IMR-90 (cell line): ENCODE results near the gene OAS3. TPM values are rescaled to one million over a fixed set of nuclear protein-coding genes. Genes with fewer than 3 reads are reported as not detected.
"Not testable (repeated sequence)": the region's sequence is repeated elsewhere in the genome, so short reads cannot be mapped to it uniquely, and the experiment has no call there.

Source experiments
- ATAC-seq: fragments of 200-7000 bp; cut with Tn5 transposase; 2 replicates; pipeline ENCODE4 v1.9.1; 2020; ENCODE audit warnings: low read depth, mild to moderate bottlenecking, moderate library complexity
- BruUV-seq: library from RNA; stranded (reverse); fragments of 400-500 nt; replicated peaks from 2 replicates; lab custom pipeline; 2021; lab: Mats Ljungman, UMichigan
- CTCF ChIA-PET: fragments of 300-600 bp; formaldehyde crosslinking; extraction: SDS; loops from one replicate; lab custom pipeline; 2021; ENCODE audit warnings: antibody characterized with exemption; lab: Yijun Ruan, JAX
- POLR2A ChIA-PET: fragments of 300-600 bp; sonication (Branson Sonifier 250); formaldehyde crosslinking; loops from one replicate; lab custom pipeline; 2022; ENCODE audit warnings: antibody characterized with exemption; ENCODE audit not compliant: unreplicated experiment; lab: Charles Lee
- DNase-seq: peaks from one replicate; pipeline ENCODE4 v3.0.0; 2013
- H2AFZ ChIP-seq: replicated peaks from 2 replicates; pipeline ENCODE3; 2013; ENCODE audit warnings: low read length, mild to moderate bottlenecking; ENCODE audit not compliant: poor library complexity
- H2AK5ac ChIP-seq: 2 replicates; pipeline ENCODE4 v1.6.1; 2013; ENCODE audit warnings: low read depth, low read length, inconsistent platforms
- H2AK9ac ChIP-seq: replicated peaks from 2 replicates; pipeline ENCODE3; 2013; ENCODE audit warnings: mild to moderate bottlenecking, low read depth, low read length, moderate library complexity; ENCODE audit not compliant: poor library complexity
- H2BK120ac ChIP-seq: 2 replicates; pipeline ENCODE4 v1.6.1; 2013; ENCODE audit warnings: low read depth, low read length, inconsistent platforms
- H2BK15ac ChIP-seq: 3 replicates; pipeline ENCODE4 v1.6.1; 2013; ENCODE audit warnings: low read depth, low read length, inconsistent platforms
- H2BK20ac ChIP-seq: 2 replicates; pipeline ENCODE4 v1.6.1; 2013; ENCODE audit warnings: low read depth, mild to moderate bottlenecking, inconsistent platforms, low read length, moderate library complexity
- H2BK5ac ChIP-seq: 2 replicates; pipeline ENCODE4 v1.6.1; 2013; ENCODE audit warnings: mild to moderate bottlenecking, low read depth, low read length, inconsistent platforms; ENCODE audit not compliant: poor library complexity, severe bottlenecking
- H3K14ac ChIP-seq: replicated peaks from 2 replicates; pipeline ENCODE4 v1.6.1; 2013; ENCODE audit warnings: low read depth, low read length, inconsistent platforms
- H3K18ac ChIP-seq: 2 replicates; pipeline ENCODE4 v1.6.1; 2013; ENCODE audit warnings: low read depth, low read length, control low read depth
- H3K23ac ChIP-seq: 2 replicates; pipeline ENCODE4 v1.6.1; 2013; ENCODE audit warnings: low read depth, low read length, inconsistent platforms
- H3K27ac ChIP-seq: 2 replicates; pipeline ENCODE4 v1.5.1; 2013; ENCODE audit warnings: mild to moderate bottlenecking, control low read depth, low read length; ENCODE audit not compliant: insufficient read depth
- H3K27me3 ChIP-seq: 2 replicates; pipeline ENCODE4 v1.6.1; 2013; ENCODE audit warnings: low read length; ENCODE audit not compliant: control insufficient read depth, insufficient read depth
- H3K36me3 ChIP-seq: 2 replicates; pipeline ENCODE4 v1.6.1; 2013; ENCODE audit warnings: low read length, mixed read lengths; ENCODE audit not compliant: control insufficient read depth, insufficient read depth
- H3K4ac ChIP-seq: 2 replicates; pipeline ENCODE4 v1.6.1; 2013; ENCODE audit warnings: low read depth, low read length, inconsistent platforms
- H3K4me1 ChIP-seq: 2 replicates; pipeline ENCODE4 v1.6.1; 2013; ENCODE audit warnings: low read length, mixed read lengths; ENCODE audit not compliant: control insufficient read depth, insufficient read depth
- H3K4me2 ChIP-seq: 2 replicates; pipeline ENCODE4 v1.6.1; 2013; ENCODE audit warnings: low read depth, mild to moderate bottlenecking, control low read depth, low read length, moderate library complexity
- H3K4me3 ChIP-seq: 2 replicates; pipeline ENCODE4 v1.5.1; 2013; ENCODE audit warnings: low read depth, mild to moderate bottlenecking, control low read depth, low read length, moderate library complexity; ENCODE audit not compliant: insufficient read depth
- H3K56ac ChIP-seq: 2 replicates; pipeline ENCODE4 v1.6.1; 2013; ENCODE audit warnings: low read length, inconsistent platforms; ENCODE audit not compliant: insufficient read depth; ENCODE audit errors: extremely low read depth
- H3K79me1 ChIP-seq, 2 experiments: 2 replicates each; pipeline ENCODE4 v1.6.1; 2013; ENCODE audit warnings: low read length in 2 of 2, inconsistent platforms in 1 of 2, low read depth in 1 of 2
- H3K9ac ChIP-seq: 2 replicates; pipeline ENCODE4 v1.6.1; 2013; ENCODE audit warnings: low read depth, low read length, control low read depth
- H3K9me1 ChIP-seq: 2 replicates; pipeline ENCODE4 v1.6.1; 2013; ENCODE audit warnings: low read length, inconsistent platforms; ENCODE audit not compliant: insufficient read depth
- H3K9me3 ChIP-seq: 2 replicates; pipeline ENCODE4 v1.6.1; 2013; ENCODE audit warnings: low read length; ENCODE audit not compliant: control insufficient read depth, insufficient read depth
- H4K20me1 ChIP-seq: 2 replicates; pipeline ENCODE4 v1.6.1; 2013; ENCODE audit warnings: low read length, inconsistent platforms; ENCODE audit not compliant: insufficient read depth
- H4K5ac ChIP-seq: 2 replicates; pipeline ENCODE4 v1.6.1; 2013; ENCODE audit warnings: mild to moderate bottlenecking, low read depth, low read length, control low read depth
- H4K8ac ChIP-seq, 2 experiments: 2 replicates each; pipeline ENCODE4 v1.6.1; 2013; ENCODE audit warnings: low read depth in 2 of 2, low read length in 2 of 2, control low read depth in 1 of 2, inconsistent platforms in 1 of 2
- H4K91ac ChIP-seq: 2 replicates; pipeline ENCODE4 v1.6.1; 2013; ENCODE audit warnings: low read depth, low read length, inconsistent platforms; ENCODE audit not compliant: insufficient read depth
- WGBS, 2 experiments: methylation state at CpG; one replicate each; pipeline versions ENCODE4 v1.1.5 to v1.1.7; 2013; ENCODE audit warnings: missing lambda C conversion rate in 2 of 2; ENCODE audit not compliant: insufficient read length in 1 of 2; ENCODE audit errors: extremely low coverage in 2 of 2; 5-methylcytosine and 5-hydroxymethylcytosine counted together
- dilution Hi-C: fragments of 300-500 bp; cut with HindIII; formaldehyde crosslinking; loops from one replicate; pipeline ENCODE4 v1.14.3; 2018; ENCODE audit warnings: low sequenced_read_pairs; ENCODE audit not compliant: unreplicated experiment
- in situ Hi-C: fragments of 300-500 bp; cut with MboI; formaldehyde crosslinking; loops from 3 replicates; pipeline ENCODE4 v1.14.3; 2019; ENCODE audit warnings: low sequenced_read_pairs, inconsistent platforms, mixed read lengths
- intact Hi-C: fragments of 100-400 bp; cut with micrococcal nuclease; formaldehyde crosslinking; loops from 2 replicates; pipeline ENCODE4 v1.10.0; 2022
- polyA plus RNA-seq, 3 experiments: library from polyadenylated mRNA; depleted of rRNA; stranded (reverse); fragments of >200 nt; gene quantifications; 2 replicates each; pipeline ENCODE4 v1.2.3, GENCODE V29; 2012; ENCODE audit warnings: low replicate concordance in 1 of 3
- total RNA-seq: library from RNA; depleted of rRNA; stranded (reverse); fragments of >200 nt; gene quantifications from 2 replicates; pipeline ENCODE4 v1.2.3, GENCODE V29; 2012

Gene OAS3
- total and polyA plus RNA-seq, 2 of the 4 experiments (the other 2 are of a cell fraction), result 4.1 to 7.8 TPM

DNA sequence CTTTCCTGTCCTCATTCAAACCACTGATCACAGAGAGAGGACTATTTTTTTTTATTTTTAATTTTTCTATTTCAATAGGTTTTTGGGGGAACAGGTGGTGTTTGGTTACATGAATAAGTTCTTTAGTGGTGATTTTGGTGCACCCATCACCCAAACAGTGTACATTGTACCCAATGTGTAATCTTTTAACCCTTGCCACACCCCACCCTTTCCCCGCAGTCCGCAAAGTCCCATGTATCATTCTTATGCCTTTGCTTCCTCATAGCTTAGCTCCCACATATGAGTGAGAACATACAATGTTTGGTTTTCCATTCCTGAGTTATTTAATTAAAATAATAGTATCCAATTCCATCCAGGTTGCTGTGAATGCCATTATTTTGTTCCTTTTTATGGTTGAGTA lies 24.4 kb upstream of the OAS3 start:
- H2AFZ ChIP-seq, H3K4me2 ChIP-seq, H2AK5ac ChIP-seq, H4K91ac ChIP-seq, H3K56ac ChIP-seq, dilution Hi-C loops, POLR2A ChIA-PET, intact Hi-C loops, BruUV-seq, ATAC-seq, H3K23ac ChIP-seq, H4K5ac ChIP-seq, H3K4me3 ChIP-seq, H2BK20ac ChIP-seq, H3K27me3 ChIP-seq, H3K9me3 ChIP-seq, H4K8ac ChIP-seq, H4K20me1 ChIP-seq, H2BK120ac ChIP-seq, H3K36me3 ChIP-seq, H2AK9ac ChIP-seq, H3K79me1 ChIP-seq, H3K9ac ChIP-seq, DNase-seq, H2BK15ac ChIP-seq, H3K9me1 ChIP-seq, H3K27ac ChIP-seq, H3K14ac ChIP-seq, H2BK5ac ChIP-seq, H3K18ac ChIP-seq, H3K4me1 ChIP-seq, H3K4ac ChIP-seq, in situ Hi-C loops, CTCF ChIA-PET: not testable (repeated sequence)
- no CpG with 5 or more reads among the region's 2 CpGs for WGBS, 2 experiments
